NK-92 (cell line): ENCODE results near the gene ALG3.
A peak's percentile ranks its signal among the peaks of the same experiment; 100 is the strongest.

Experiments
- DNase-seq: peaks from one replicate; lab custom pipeline; 2025; ENCODE audit not compliant: unreplicated experiment; lab: John Stamatoyannopoulos, UW

ALG3 gene

GRCh38 chr3:184260724-184261269 is 12.0 kb upstream of the ALG3 start:
- no peak for DNase-seq

- DNase-seq = no peak
These were observed 11.3 kb upstream of the ALG3 start for GRCh38 chr3:184259878-184260723.

- no peak for DNase-seq
These were observed 10.7 kb upstream of the ALG3 start for GRCh38 chr3:184259396-184259877.

- no peak for DNase-seq
These were observed 10.2 kb upstream of the ALG3 start for GRCh38 chr3:184258926-184259325.

GRCh38 chr3:184257083-184257915 is 8.5 kb upstream of the ALG3 start:
- no peak for DNase-seq

GRCh38 chr3:184255291-184256039 is 6.7 kb upstream of the ALG3 start:
- no peak for DNase-seq

GRCh38 chr3:184250167-184250828 is 1.5 kb upstream of the ALG3 start:
- DNase-seq = peak; percentile 42

GRCh38 chr3:184249412-184250166 is 827 bp upstream of the ALG3 start, which contains the start of gene EEF1AKMT4:
TSS of gene EEF1AKMT4 (plus strand) at chr3:184249672. CDS start at chr3:184249695, 23 bp downstream.
- peak; percentile 75 for DNase-seq

GRCh38 chr3:184242297-184242685 is 6.5 kb downstream of the ALG3 start:
- no peak for DNase-seq

GRCh38 chr3:184241447-184242296 is 7.1 kb downstream of the ALG3 start:
- no peak for DNase-seq

- DNase-seq = no peak
These were observed 7.7 kb downstream of the ALG3 start for GRCh38 chr3:184241141-184241446.

- DNase-seq = no peak
These were observed 8.2 kb downstream of the ALG3 start for GRCh38 chr3:184240384-184241140.

- DNase-seq = no peak
These were observed 9.1 kb downstream of the ALG3 start for GRCh38 chr3:184239708-184240107.

- no peak for DNase-seq
These were observed 9.5 kb downstream of the ALG3 start for GRCh38 chr3:184239221-184239620.

- DNase-seq = no peak
These were observed 10.4 kb downstream of the ALG3 start for GRCh38 chr3:184238246-184238818.

GRCh38 chr3:184237807-184238206 is 11.0 kb downstream of the ALG3 start:
- no peak for DNase-seq

GRCh38 chr3:184237211-184237610 is 11.6 kb downstream of the ALG3 start:
- DNase-seq = no peak

GRCh38 chr3:184236636-184237035 is 12.1 kb downstream of the ALG3 start:
- no peak for DNase-seq
